Panc1 (cell line): ENCODE data around the gene ARHGEF28. TPM values are rescaled to one million over a fixed set of nuclear protein-coding genes. Genes with fewer than 3 reads are reported as not detected.

Experiments used
- ATAC-seq: fragments of 200-7000 bp; cut with Tn5 transposase; 2 replicates; pipeline ENCODE4 v1.9.1; 2020; ENCODE audit warnings: mild to moderate bottlenecking, moderate library complexity
- BruUV-seq: library from RNA; stranded (reverse); fragments of 400-500 nt; replicated peaks from 2 replicates; lab custom pipeline; 2021; lab: Mats Ljungman, UMichigan
- CTCF ChIA-PET: fragments of 300-600 bp; sonication (Branson Sonifier 250); formaldehyde crosslinking; loops from one replicate; lab custom pipeline; 2022; ENCODE audit warnings: antibody characterized with exemption; lab: Charles Lee
- POLR2A ChIA-PET: fragments of 300-600 bp; sonication (Branson Sonifier 250); formaldehyde crosslinking; loops from one replicate; lab custom pipeline; 2022; ENCODE audit warnings: antibody characterized with exemption; lab: Charles Lee
- DNase-seq: peaks from one replicate; pipeline ENCODE4 v3.0.0-alpha.2; 2010; ENCODE audit warnings: low read depth, low spot score
- H3K27ac ChIP-seq: 2 replicates; pipeline ENCODE4 v1.5.1; 2011; ENCODE audit warnings: mild to moderate bottlenecking, low read length, inconsistent platforms
- H3K27me3 ChIP-seq: fragments of 200-500 bp; sonication (Bioruptor generic); 2 replicates; pipeline ENCODE4 v1.6.0; 2014; ENCODE audit warnings: low read length, inconsistent platforms; ENCODE audit not compliant: control insufficient read depth, insufficient read depth
- H3K36me3 ChIP-seq: fragments of 200-500 bp; sonication (Bioruptor generic); 2 replicates; pipeline ENCODE4 v1.5.1; 2014; ENCODE audit warnings: inconsistent platforms, mild to moderate bottlenecking, low read length, moderate library complexity; ENCODE audit not compliant: control insufficient read depth, insufficient read depth
- H3K4me1 ChIP-seq: 2 replicates; pipeline ENCODE4 v1.5.1; 2011; ENCODE audit warnings: inconsistent platforms, mild to moderate bottlenecking, low read length, moderate library complexity; ENCODE audit not compliant: control insufficient read depth, insufficient read depth
- H3K4me3 ChIP-seq, 2 experiments: 2 replicates each; pipeline ENCODE4 v1.5.1; 2011 to 2012; ENCODE audit warnings: low read depth in 2 of 2, low read length in 2 of 2, mild to moderate bottlenecking in 2 of 2, inconsistent platforms in 1 of 2, moderate library complexity in 1 of 2
- H3K9me3 ChIP-seq: fragments of 200-500 bp; sonication (Bioruptor generic); 2 replicates; pipeline ENCODE4 v1.5.1; 2014; ENCODE audit warnings: low read depth, mild to moderate bottlenecking, inconsistent platforms, low read length, moderate library complexity; ENCODE audit not compliant: control insufficient read depth, insufficient read depth
- POLR2AphosphoS5 ChIP-seq: IDR thresholded peaks from 2 replicates; pipeline ENCODE4 v1.6.1; 2012; ENCODE audit warnings: mild to moderate bottlenecking, low read depth, low read length, moderate library complexity
- REST ChIP-seq, 2 experiments: IDR thresholded peaks; 2 replicates each; pipeline ENCODE4 v1.6.1; 2011 to 2012; ENCODE audit warnings: low read depth in 2 of 2, control low read depth in 1 of 2, low read length in 1 of 2, mild to moderate bottlenecking in 1 of 2, moderate library complexity in 1 of 2; ENCODE audit not compliant: insufficient read depth in 1 of 2
- SIN3A ChIP-seq: IDR thresholded peaks from 2 replicates; pipeline ENCODE4 v1.6.1; 2012; ENCODE audit warnings: low read depth, mild to moderate bottlenecking, low read length, moderate library complexity, borderline replicate concordance; ENCODE audit not compliant: insufficient read depth
- TCF7L2 ChIP-seq: IDR thresholded peaks from 2 replicates; pipeline ENCODE4 v1.6.1; 2011; ENCODE audit warnings: mild to moderate bottlenecking, low read depth, low read length, inconsistent platforms
- in situ Hi-C: cut with HindIII; loops from 2 replicates; pipeline ENCODE4 v1.10.0; 2016; ENCODE audit warnings: low sequenced_read_pairs, low pct_unique_long_range_greater_than_20kb
- intact Hi-C: fragments of 100-400 bp; cut with micrococcal nuclease; formaldehyde crosslinking; loops from one replicate; pipeline ENCODE4 v1.10.0; 2022; ENCODE audit not compliant: unreplicated experiment
- total RNA-seq: library from RNA; stranded (reverse); gene quantifications from one replicate; pipeline ENCODE4 v1.2.1, GENCODE V29; 2021; ENCODE audit not compliant: unreplicated experiment
- TF ChIP-seq, protein P1 (sequence below): fragments of 450-650 bp; IDR thresholded peaks from 2 replicates; pipeline ENCODE4 v1.5.1; 2017; ENCODE audit warnings: mild to moderate bottlenecking

ARHGEF28 gene
- total RNA-seq, 1 experiment from 2014 or later: 34.8 TPM

DNA sequence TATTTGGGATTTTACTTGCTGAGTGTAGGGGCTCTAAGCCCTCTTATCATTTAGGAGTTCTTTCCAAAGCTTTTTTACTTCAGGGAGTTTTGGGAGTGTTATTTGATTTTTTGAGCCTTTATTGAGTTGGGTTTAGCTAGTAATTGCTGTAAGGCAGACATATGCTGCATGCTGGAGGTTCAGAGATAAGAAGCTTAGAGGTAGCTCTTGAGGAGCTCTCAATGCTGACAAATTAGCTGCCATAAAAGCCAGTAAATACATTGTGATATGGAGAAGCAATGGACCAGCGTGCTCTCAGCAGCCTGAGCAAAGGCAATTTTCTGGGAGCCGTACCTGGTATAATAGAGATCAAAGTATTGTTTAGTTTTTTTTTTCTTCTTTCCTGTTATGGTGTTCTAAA, 11.6 kb downstream of the ARHGEF28 start:
- in situ Hi-C loops: no loop called here
- peaks cover 89% of the 10 kb centered on the region for H3K4me1 ChIP-seq
- peak overlapping the region; percentile 85 for H3K27ac ChIP-seq
- DNase-seq: no peak
- no peaks in the 10 kb centered on the region for H3K9me3 ChIP-seq
- no peak overlapping the region for H3K4me3 ChIP-seq
- no peaks in the 10 kb centered on the region for H3K27me3 ChIP-seq
- POLR2A ChIA-PET: interaction anchor here (0.6 kb wide), 1 partner anchor 13 kb away, joined by 6 read pairs; no protein-coding TSS in a partner anchor
- peak; percentile 17; the same call in 1 of the 2 replicates for ATAC-seq
- intact Hi-C loops: no loop called here
- no peaks in the 10 kb centered on the region for H3K36me3 ChIP-seq
- CTCF ChIA-PET: interaction anchor here (0.9 kb wide), 1 partner anchor 47 kb away, joined by 7 read pairs; no protein-coding TSS in a partner anchor
- TF ChIP-seq REST (IDR thresholded peaks at IDR 0.05; ENCODE audit: insufficient read depth in 1 of 2, low read depth in 2 of 2, low read length in 1 of 2) (no peak), SIN3A (no peak), TCF7L2 (no peak), POLR2AphosphoS5 (no peak)
- TF ChIP-seq, protein P1, sequence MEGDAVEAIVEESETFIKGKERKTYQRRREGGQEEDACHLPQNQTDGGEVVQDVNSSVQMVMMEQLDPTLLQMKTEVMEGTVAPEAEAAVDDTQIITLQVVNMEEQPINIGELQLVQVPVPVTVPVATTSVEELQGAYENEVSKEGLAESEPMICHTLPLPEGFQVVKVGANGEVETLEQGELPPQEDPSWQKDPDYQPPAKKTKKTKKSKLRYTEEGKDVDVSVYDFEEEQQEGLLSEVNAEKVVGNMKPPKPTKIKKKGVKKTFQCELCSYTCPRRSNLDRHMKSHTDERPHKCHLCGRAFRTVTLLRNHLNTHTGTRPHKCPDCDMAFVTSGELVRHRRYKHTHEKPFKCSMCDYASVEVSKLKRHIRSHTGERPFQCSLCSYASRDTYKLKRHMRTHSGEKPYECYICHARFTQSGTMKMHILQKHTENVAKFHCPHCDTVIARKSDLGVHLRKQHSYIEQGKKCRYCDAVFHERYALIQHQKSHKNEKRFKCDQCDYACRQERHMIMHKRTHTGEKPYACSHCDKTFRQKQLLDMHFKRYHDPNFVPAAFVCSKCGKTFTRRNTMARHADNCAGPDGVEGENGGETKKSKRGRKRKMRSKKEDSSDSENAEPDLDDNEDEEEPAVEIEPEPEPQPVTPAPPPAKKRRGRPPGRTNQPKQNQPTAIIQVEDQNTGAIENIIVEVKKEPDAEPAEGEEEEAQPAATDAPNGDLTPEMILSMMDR: no peak
- no TSS peak for BruUV-seq

DNA sequence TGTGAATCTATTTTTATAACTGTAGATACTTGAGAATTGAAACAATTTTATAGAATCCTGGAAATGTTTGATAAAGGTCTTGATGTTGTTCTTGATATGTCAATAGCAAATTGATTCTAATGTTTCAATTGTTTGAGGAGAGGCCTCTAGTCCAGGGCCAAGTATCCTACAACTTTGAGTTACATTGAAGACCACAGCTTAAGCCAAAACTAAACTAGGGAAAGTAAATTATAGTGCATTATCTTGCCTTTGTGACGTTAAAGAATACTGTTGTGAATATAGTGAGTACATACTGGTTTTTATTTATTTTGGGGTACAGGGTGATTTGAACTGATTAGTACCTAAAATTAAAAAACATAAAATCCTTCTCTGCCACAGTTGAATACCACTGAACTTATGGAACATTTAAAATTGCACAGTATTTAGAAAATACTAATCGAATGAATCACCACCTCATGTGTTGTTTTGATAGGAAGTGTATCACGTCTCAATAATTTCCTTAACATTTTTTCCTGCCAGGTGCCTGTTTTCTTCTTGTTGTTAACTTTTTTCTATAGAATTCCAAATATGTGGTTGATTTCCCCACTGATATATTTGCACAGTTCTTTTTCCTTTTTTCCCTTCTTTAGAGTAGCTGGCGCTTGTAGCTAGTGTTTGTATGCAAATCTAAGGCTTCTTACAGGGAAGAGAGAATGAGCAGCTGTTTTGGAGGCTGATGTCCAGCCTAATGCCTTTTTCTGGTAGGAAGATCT, 12.5 kb downstream of the ARHGEF28 start:
- Histone ChIP-seq H3K27me3 (no peaks in the 10 kb centered on the region), H3K4me3 (peak overlapping the region; percentile 2 to 32; a peak in 3 of 4 replicates), H3K9me3 (no peaks in the 10 kb centered on the region), H3K4me1 (peaks cover 83% of the 10 kb centered on the region), H3K36me3 (no peaks in the 10 kb centered on the region), H3K27ac (peak overlapping the region; percentile 85)
- DNase-seq: peak; percentile 83
- peak; percentile 74 for ATAC-seq
- intact Hi-C loops: no loop called here
- CTCF ChIA-PET: interaction anchor here (0.5 to 0.9 kb wide), 3 partner anchors 11 to 48 kb away, joined by 3 to 7 read pairs (median 3); no protein-coding TSS in a partner anchor
- TF ChIP-seq SIN3A (no peak), REST (IDR thresholded peaks at IDR 0.05; ENCODE audit: insufficient read depth in 1 of 2, low read depth in 2 of 2, low read length in 1 of 2) (no peak), POLR2AphosphoS5 (no peak), TCF7L2 (no peak)
- TF ChIP-seq, protein P1: no peak
- TSS peak; percentile 3 for BruUV-seq
- in situ Hi-C loops: no loop called here
- POLR2A ChIA-PET: no interaction called here
